Caco-2 (cell line): Measurements from ENCODE around the gene TIMM10. TPM values are rescaled to one million over a fixed set of nuclear protein-coding genes. Genes with fewer than 3 reads are reported as not detected.

Experiments
- BruUV-seq: library from RNA; stranded (reverse); fragments of 400-500 nt; replicated peaks from 2 replicates; lab custom pipeline; 2021; lab: Mats Ljungman, UMichigan
- CTCF ChIA-PET: fragments of 300-600 bp; sonication (Branson Sonifier 250); formaldehyde crosslinking; loops from one replicate; lab custom pipeline; 2022; ENCODE audit warnings: antibody characterized with exemption; lab: Charles Lee
- POLR2A ChIA-PET: fragments of 300-600 bp; sonication (Branson Sonifier 250); formaldehyde crosslinking; loops from one replicate; lab custom pipeline; 2022; ENCODE audit warnings: antibody characterized with exemption; lab: Charles Lee
- DNase-seq, 2 experiments: peaks; one replicate each; pipeline versions ENCODE4 v3.0.0 to v3.0.0-alpha.2; 2020 to 2022
- H3K27me3 ChIP-seq: replicated peaks from 2 replicates; pipeline ENCODE4 v1.6.0; 2011; ENCODE audit warnings: low read length; ENCODE audit not compliant: control insufficient read depth, insufficient read depth
- H3K36me3 ChIP-seq: 2 replicates; pipeline ENCODE4 v1.5.1; 2011; ENCODE audit warnings: low read length; ENCODE audit not compliant: control insufficient read depth, insufficient read depth
- H3K4me1 ChIP-seq: fragments of 250-450 bp; sonication (Bioruptor Pico); 2 replicates; pipeline ENCODE4 v1.5.1; 2020; ENCODE audit warnings: mild to moderate bottlenecking
- H3K4me3 ChIP-seq: 2 replicates; pipeline ENCODE4 v1.5.1; 2011; ENCODE audit warnings: low read depth, mild to moderate bottlenecking, control low read depth, low read length
- H3K9me3 ChIP-seq: fragments of 250-450 bp; sonication (Bioruptor Pico); 2 replicates; pipeline ENCODE4 v1.5.1; 2020; ENCODE audit warnings: mild to moderate bottlenecking, moderate library complexity
- H3K27ac Mint-ChIP-seq: one replicate; pipeline ENCODE4 v1.8.0; 2022; ENCODE audit warnings: mixed read lengths; ENCODE audit not compliant: unreplicated experiment
- H3K27me3 Mint-ChIP-seq: one replicate; pipeline ENCODE4 v1.8.0; 2022; ENCODE audit warnings: mixed read lengths; ENCODE audit not compliant: insufficient read depth, unreplicated experiment
- H3K36me3 Mint-ChIP-seq: one replicate; pipeline ENCODE4 v1.8.0; 2022; ENCODE audit warnings: mild to moderate bottlenecking, mixed read lengths; ENCODE audit not compliant: insufficient read depth, unreplicated experiment
- H3K4me1 Mint-ChIP-seq: one replicate; pipeline ENCODE4 v1.8.0; 2022; ENCODE audit warnings: low read depth, mixed read lengths; ENCODE audit not compliant: unreplicated experiment
- H3K4me3 Mint-ChIP-seq: one replicate; pipeline ENCODE4 v1.8.0; 2022; ENCODE audit warnings: mild to moderate bottlenecking, moderate library complexity, mixed read lengths; ENCODE audit not compliant: unreplicated experiment
- H3K9me3 Mint-ChIP-seq: one replicate; pipeline ENCODE4 v1.8.0; 2022; ENCODE audit warnings: mixed read lengths; ENCODE audit not compliant: unreplicated experiment
- intact Hi-C: fragments of 100-400 bp; cut with micrococcal nuclease; formaldehyde crosslinking; loops from one replicate; pipeline ENCODE4 v1.10.0; 2022; ENCODE audit not compliant: unreplicated experiment
- total RNA-seq: library from RNA; stranded (reverse); gene quantifications from 2 replicates; pipeline ENCODE4 v1.2.3, GENCODE V29; 2022
- TF ChIP-seq, protein P1 (sequence below), 2 experiments: fragments of 200-600 bp in 1 of 2; IDR thresholded peaks; 1 replicate in 1 of 2; 2 replicates in 1 of 2; pipeline versions ENCODE4 v1.5.1 to v1.8.0; 2011 to 2022; ENCODE audit warnings: antibody characterized with exemption in 1 of 2, control low read depth in 1 of 2, inconsistent platforms in 1 of 2, low read depth in 1 of 2, low read length in 1 of 2, mild to moderate bottlenecking in 1 of 2, moderate library complexity in 1 of 2; ENCODE audit not compliant: insufficient read depth in 1 of 2, severe bottlenecking in 1 of 2, unreplicated experiment in 1 of 2

TIMM10 gene
- total RNA-seq, 1 experiment from 2014 or later, result 103 TPM

DNA sequence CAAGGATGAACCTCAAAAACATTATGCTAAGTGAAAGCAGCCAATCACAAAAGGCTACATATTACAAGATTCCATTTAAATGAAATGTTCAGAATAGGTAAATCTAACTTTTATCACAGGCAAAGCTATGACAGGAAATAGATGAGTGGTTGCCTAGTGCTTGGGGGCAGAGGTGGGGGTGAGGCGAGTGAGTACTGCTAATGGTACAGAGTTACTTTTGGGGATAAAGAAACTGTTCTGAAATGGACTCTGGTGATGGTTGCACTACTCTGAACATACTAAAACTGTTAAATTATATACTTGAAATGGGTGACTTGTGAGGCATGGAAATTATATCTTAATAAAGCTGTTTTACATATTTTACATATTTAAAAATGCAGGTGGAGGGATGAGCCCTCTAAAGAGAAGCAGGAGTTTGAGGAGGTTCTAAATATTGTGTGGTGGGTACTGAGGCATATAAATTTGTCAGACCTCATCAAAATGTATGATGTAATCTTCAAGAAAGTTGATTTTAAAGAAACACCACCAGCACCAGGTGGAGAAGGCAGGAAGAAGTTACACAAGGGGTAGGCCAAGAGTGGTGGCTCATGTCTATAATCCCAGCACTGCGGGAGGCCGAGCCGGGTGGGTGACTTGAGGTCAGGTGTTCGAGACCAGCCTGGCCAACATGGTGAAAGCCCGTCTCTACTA is 18.7 kb downstream of the TIMM10 start:
- no peak overlapping the region for H3K4me3 ChIP-seq
- Mint-ChIP-seq H3K27ac (no peak overlapping the region), H3K9me3 (no peaks in the 10 kb centered on the region), H3K27me3 (no peaks in the 10 kb centered on the region), H3K4me3 (no peak overlapping the region), H3K36me3 (peaks cover 22% of the 10 kb centered on the region), H3K4me1 (no peaks in the 10 kb centered on the region)
- POLR2A ChIA-PET, result no interaction called here
- intact Hi-C loops, result no loop called here
- H3K9me3 ChIP-seq, result no peaks in the 10 kb centered on the region
- BruUV-seq, result no TSS peak
- CTCF ChIA-PET, result no interaction called here
- TF ChIP-seq, protein P1, sequence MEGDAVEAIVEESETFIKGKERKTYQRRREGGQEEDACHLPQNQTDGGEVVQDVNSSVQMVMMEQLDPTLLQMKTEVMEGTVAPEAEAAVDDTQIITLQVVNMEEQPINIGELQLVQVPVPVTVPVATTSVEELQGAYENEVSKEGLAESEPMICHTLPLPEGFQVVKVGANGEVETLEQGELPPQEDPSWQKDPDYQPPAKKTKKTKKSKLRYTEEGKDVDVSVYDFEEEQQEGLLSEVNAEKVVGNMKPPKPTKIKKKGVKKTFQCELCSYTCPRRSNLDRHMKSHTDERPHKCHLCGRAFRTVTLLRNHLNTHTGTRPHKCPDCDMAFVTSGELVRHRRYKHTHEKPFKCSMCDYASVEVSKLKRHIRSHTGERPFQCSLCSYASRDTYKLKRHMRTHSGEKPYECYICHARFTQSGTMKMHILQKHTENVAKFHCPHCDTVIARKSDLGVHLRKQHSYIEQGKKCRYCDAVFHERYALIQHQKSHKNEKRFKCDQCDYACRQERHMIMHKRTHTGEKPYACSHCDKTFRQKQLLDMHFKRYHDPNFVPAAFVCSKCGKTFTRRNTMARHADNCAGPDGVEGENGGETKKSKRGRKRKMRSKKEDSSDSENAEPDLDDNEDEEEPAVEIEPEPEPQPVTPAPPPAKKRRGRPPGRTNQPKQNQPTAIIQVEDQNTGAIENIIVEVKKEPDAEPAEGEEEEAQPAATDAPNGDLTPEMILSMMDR (IDR thresholded peaks at IDR 0.05; ENCODE audit: insufficient read depth in 1 of 2, low read depth in 1 of 2, low read length in 1 of 2, severe bottlenecking in 1 of 2, unreplicated experiment in 1 of 2), result no peak
- H3K36me3 ChIP-seq, result no peaks in the 10 kb centered on the region
- DNase-seq, result no peak
- H3K4me1 ChIP-seq, result peaks cover 8% of the 10 kb centered on the region
- no peaks in the 10 kb centered on the region for H3K27me3 ChIP-seq

- ChIA-PET POLR2A (no interaction called here), CTCF (interaction anchor here (0.7 kb wide), 1 partner anchor 18 kb away, joined by 4 read pairs; no protein-coding TSS in a partner anchor)
- no TSS peak for BruUV-seq
- intact Hi-C loops, result no loop called here
- no peak for DNase-seq
- H3K36me3 Mint-ChIP-seq, result peaks cover 39% of the 10 kb centered on the region
- TF ChIP-seq, protein P1 (IDR thresholded peaks at IDR 0.05; ENCODE audit: insufficient read depth in 1 of 2, low read depth in 1 of 2, low read length in 1 of 2, severe bottlenecking in 1 of 2, unreplicated experiment in 1 of 2), result no peak
- H3K27me3 Mint-ChIP-seq, result no peaks in the 10 kb centered on the region
- H3K36me3 ChIP-seq, result peaks cover 3% of the 10 kb centered on the region; the same call in 1 of the 2 replicates
- peaks cover 12% of the 10 kb centered on the region for H3K4me1 Mint-ChIP-seq
- H3K27me3 ChIP-seq, result no peaks in the 10 kb centered on the region
- H3K27ac Mint-ChIP-seq, result peak overlapping the region; percentile 50
- no peaks in the 10 kb centered on the region for H3K9me3 ChIP-seq
- no peak overlapping the region for H3K4me3 Mint-ChIP-seq
- H3K4me1 ChIP-seq, result peaks cover 7% of the 10 kb centered on the region
- H3K4me3 ChIP-seq, result no peak overlapping the region
- H3K9me3 Mint-ChIP-seq, result no peaks in the 10 kb centered on the region
These were observed 22.0 kb downstream of the TIMM10 start for GRCh38 chr11:57508341-57509170.

DNA sequence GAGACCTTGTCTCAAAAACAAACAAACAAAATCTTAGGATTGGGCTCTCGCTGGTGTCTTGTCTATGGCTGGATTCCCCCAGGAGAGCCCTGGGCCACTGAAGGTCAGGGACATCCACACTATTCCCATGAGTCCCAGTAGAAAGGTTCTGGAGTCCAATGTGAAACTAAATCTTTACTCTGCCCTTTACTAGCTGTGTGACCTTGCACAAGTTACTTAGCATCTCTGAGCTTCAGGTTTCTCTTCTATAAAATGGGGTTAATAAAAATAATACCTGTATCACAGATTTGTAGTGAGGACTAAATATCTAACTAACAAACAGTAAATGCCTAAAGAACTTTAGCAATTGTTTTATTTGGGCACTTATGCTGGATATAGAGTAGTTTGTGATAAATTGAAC is 24.0 kb downstream of the TIMM10 start:
- BruUV-seq, result no TSS peak
- H3K9me3 ChIP-seq, result no peaks in the 10 kb centered on the region
- Mint-ChIP-seq H3K9me3 (no peaks in the 10 kb centered on the region), H3K4me1 (peaks cover 23% of the 10 kb centered on the region), H3K4me3 (no peak overlapping the region), H3K27me3 (no peaks in the 10 kb centered on the region), H3K27ac (no peak overlapping the region), H3K36me3 (peaks cover 39% of the 10 kb centered on the region)
- POLR2A ChIA-PET, result no interaction called here
- CTCF ChIA-PET, result interaction anchor here (2.6 kb wide), 1 partner anchor 13 kb away, joined by 10 read pairs; no protein-coding TSS in a partner anchor
- no peak overlapping the region for H3K4me3 ChIP-seq
- H3K27me3 ChIP-seq, result no peaks in the 10 kb centered on the region
- intact Hi-C loops, result no loop called here
- TF ChIP-seq, protein P1 (IDR thresholded peaks at IDR 0.05; ENCODE audit: insufficient read depth in 1 of 2, low read depth in 1 of 2, low read length in 1 of 2, severe bottlenecking in 1 of 2, unreplicated experiment in 1 of 2), result no peak
- H3K36me3 ChIP-seq, result peaks cover 3% of the 10 kb centered on the region; the same call in 1 of the 2 replicates
- no peak for DNase-seq
- peaks cover 24% of the 10 kb centered on the region for H3K4me1 ChIP-seq
